NCI-H524 (cell line): ENCODE results near the gene TNRC6A.
"Not testable (repeated sequence)": the region's sequence is repeated elsewhere in the genome, so short reads cannot be mapped to it uniquely, and the experiment has no call there.

Experiments used
- DNase-seq, 2 experiments: peaks; one replicate each; lab custom pipeline; 2025; lab: John Stamatoyannopoulos, UW

The TNRC6A gene

GRCh38 chr16:24728011-24728410 is 1.4 kb upstream of the TNRC6A start:
- DNase-seq: no peak

GRCh38 chr16:24728891-24729242 is 584 bp upstream of the TNRC6A start:
- no peak for DNase-seq

GRCh38 chr16:24729951-24730815 is 732 bp downstream of the TNRC6A start:
- peak in 1 of 2 experiments; percentile 47 for DNase-seq

- no peak for DNase-seq
Observed at GRCh38 chr16:24730914-24731313, 1.5 kb downstream of the TNRC6A start.

GRCh38 chr16:24731722-24732419 is 2.4 kb downstream of the TNRC6A start:
- no peak for DNase-seq

- no peak for DNase-seq
Observed at GRCh38 chr16:24734382-24734781, 4.9 kb downstream of the TNRC6A start.

GRCh38 chr16:24736758-24737157 is 7.3 kb downstream of the TNRC6A start:
- DNase-seq: no peak

GRCh38 chr16:24737391-24737871 is 8.0 kb downstream of the TNRC6A start:
- no peak for DNase-seq

GRCh38 chr16:24737916-24738594 is 8.6 kb downstream of the TNRC6A start:
- DNase-seq: no peak

- no peak for DNase-seq
Observed at GRCh38 chr16:24738895-24739294, 9.4 kb downstream of the TNRC6A start.

GRCh38 chr16:24741862-24742261 is 12.4 kb downstream of the TNRC6A start:
- no peak for DNase-seq

GRCh38 chr16:24742610-24743009 is 13.2 kb downstream of the TNRC6A start:
- not testable (repeated sequence) for DNase-seq

- DNase-seq: no peak
Observed at GRCh38 chr16:24745391-24745790, 15.9 kb downstream of the TNRC6A start.

GRCh38 chr16:24745791-24746190 is 16.3 kb downstream of the TNRC6A start:
- no peak for DNase-seq

GRCh38 chr16:24747441-24747840 is 18.0 kb downstream of the TNRC6A start:
- no peak for DNase-seq

GRCh38 chr16:24748242-24748641 is 18.8 kb downstream of the TNRC6A start:
- DNase-seq: no peak

GRCh38 chr16:24749310-24749709 is 19.9 kb downstream of the TNRC6A start:
- DNase-seq: no peak

- not testable (repeated sequence) for DNase-seq
Observed at GRCh38 chr16:24749872-24750271, 20.4 kb downstream of the TNRC6A start.

GRCh38 chr16:24753000-24753399 is 23.5 kb downstream of the TNRC6A start:
- peak; percentile 80 to 85 for DNase-seq

GRCh38 chr16:24753437-24753836 is 24.0 kb downstream of the TNRC6A start:
- DNase-seq: peak; percentile 85 to 94

- DNase-seq: no peak
Observed at GRCh38 chr16:24754543-24754942, 25.1 kb downstream of the TNRC6A start.

- DNase-seq: no peak
Observed at GRCh38 chr16:24755201-24755874, 25.9 kb downstream of the TNRC6A start.
